MM.1S (cell line): ENCODE results near the gene KRTAP9-7.

ENCODE experiments used
- EZH2 ChIP-seq: fragments of 300-600 bp; sonication (generic); optimal IDR thresholded peaks from 2 replicates; pipeline ENCODE3; 2017; ENCODE audit warnings: low read depth, mild to moderate bottlenecking, antibody characterized with exemption, low read length, mixed read lengths
- EZH2phosphoT487 ChIP-seq: fragments of 300-600 bp; sonication (generic); IDR thresholded peaks from 2 replicates; pipeline ENCODE4 v1.6.1; 2018; ENCODE audit warnings: antibody characterized with exemption, low read length
- TF ChIP-seq, protein P1 (sequence below): fragments of 300-600 bp; sonication (generic); IDR thresholded peaks from 2 replicates; pipeline ENCODE4 v1.5.1; 2016; ENCODE audit warnings: antibody characterized with exemption, low read length, mixed read lengths

DNA sequence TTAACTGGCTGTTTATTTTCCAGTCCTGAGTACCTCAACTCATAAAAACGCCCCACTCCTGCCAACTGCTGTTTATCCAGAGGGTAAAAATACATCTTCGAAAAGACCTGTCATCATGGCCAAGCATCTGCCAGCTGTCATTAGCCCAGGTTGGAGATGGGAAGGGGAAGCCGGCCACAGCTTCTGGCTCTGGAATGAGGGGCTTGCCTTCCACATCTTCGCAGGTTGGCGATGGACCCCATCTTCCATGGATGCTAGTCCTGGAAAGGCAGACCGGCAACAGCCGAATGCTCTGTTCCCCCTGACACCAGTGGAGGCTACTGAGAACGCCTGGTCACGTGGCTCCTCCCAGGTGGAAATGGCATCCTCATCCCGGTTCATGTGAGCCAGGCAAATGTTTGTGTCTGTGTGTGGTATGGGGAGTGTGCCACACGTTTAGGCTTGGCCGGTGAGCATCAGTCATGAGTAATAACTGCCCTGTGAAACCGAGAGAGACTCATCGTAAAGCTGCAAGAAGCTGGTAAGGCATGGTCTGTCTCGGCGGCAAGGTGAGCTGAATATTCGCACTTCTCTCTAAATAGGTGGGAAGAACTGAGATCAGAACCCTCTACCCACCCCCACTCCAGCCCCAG, 40.4 kb downstream of the KRTAP9-7 start:
- TF ChIP-seq, protein P1, sequence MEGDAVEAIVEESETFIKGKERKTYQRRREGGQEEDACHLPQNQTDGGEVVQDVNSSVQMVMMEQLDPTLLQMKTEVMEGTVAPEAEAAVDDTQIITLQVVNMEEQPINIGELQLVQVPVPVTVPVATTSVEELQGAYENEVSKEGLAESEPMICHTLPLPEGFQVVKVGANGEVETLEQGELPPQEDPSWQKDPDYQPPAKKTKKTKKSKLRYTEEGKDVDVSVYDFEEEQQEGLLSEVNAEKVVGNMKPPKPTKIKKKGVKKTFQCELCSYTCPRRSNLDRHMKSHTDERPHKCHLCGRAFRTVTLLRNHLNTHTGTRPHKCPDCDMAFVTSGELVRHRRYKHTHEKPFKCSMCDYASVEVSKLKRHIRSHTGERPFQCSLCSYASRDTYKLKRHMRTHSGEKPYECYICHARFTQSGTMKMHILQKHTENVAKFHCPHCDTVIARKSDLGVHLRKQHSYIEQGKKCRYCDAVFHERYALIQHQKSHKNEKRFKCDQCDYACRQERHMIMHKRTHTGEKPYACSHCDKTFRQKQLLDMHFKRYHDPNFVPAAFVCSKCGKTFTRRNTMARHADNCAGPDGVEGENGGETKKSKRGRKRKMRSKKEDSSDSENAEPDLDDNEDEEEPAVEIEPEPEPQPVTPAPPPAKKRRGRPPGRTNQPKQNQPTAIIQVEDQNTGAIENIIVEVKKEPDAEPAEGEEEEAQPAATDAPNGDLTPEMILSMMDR: no peak
- no peak for TF ChIP-seq EZH2phosphoT487
- TF ChIP-seq EZH2: no peak
